T-helper 2 cell treated with Interferon-gamma antibody and Interleukin-4, amounts not matched to agents 5 μg/mL and 100 μg/mL, for 36 hours (primary cell): ENCODE data around the gene UBE3D.
"Not testable (repeated sequence)": the region's sequence is repeated elsewhere in the genome, so short reads cannot be mapped to it uniquely, and the experiment has no call there.

ENCODE experiments used
- DNase-seq: peaks from one replicate; pipeline ENCODE4 v3.0.0; 2021; ENCODE audit warnings: low spot score
- H3K27ac Mint-ChIP-seq: one replicate; pipeline ENCODE4 v1.8.0; 2021; ENCODE audit warnings: mild to moderate bottlenecking, mixed read lengths
- H3K27me3 Mint-ChIP-seq: one replicate; pipeline ENCODE4 v1.8.0; 2021; ENCODE audit warnings: low read depth, mixed read lengths
- H3K36me3 Mint-ChIP-seq: one replicate; pipeline ENCODE4 v1.8.0; 2021; ENCODE audit warnings: low read depth, mixed read lengths
- H3K4me1 Mint-ChIP-seq: one replicate; pipeline ENCODE4 v1.8.0; 2021; ENCODE audit warnings: low read depth, mixed read lengths
- H3K4me3 Mint-ChIP-seq: one replicate; pipeline ENCODE4 v1.8.0; 2022; ENCODE audit warnings: mild to moderate bottlenecking, moderate library complexity, mixed read lengths
- H3K9me3 Mint-ChIP-seq: one replicate; pipeline ENCODE4 v1.8.0; 2021; ENCODE audit warnings: mixed read lengths

The UBE3D gene

DNA sequence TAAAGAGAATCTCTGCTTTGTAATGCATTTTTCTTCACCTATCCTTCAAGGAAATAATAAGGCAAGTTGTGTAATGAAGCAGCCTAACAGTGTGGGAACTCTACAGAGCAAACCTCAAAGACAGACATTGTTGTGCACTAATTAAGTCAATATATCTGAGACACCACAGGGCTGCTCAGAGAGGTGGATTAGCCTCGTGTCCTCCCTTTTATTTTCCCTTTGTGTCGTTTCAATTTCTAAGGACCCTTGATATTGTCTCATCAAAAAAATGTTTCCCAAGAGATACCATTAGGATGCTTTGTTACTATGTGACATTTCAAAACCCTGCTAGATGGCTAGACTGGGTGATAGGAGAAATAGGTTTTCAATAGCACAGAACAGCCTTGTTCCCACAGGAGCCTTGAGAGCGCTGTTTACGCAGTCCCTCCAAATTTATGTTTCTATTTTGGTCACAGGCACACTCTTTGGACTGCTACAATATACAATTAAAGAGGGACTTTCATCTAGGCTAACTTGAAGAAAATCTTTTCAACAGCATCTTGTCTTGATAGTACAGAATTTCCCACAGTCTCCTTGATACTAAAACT lies 23.1 kb downstream of the UBE3D start:
- Mint-ChIP-seq H3K27ac (no peak overlapping the region), H3K4me3 (no peak overlapping the region), H3K9me3 (no peaks in the 10 kb centered on the region), H3K36me3 (no peaks in the 10 kb centered on the region), H3K27me3 (no peaks in the 10 kb centered on the region), H3K4me1 (no peaks in the 10 kb centered on the region)
- DNase-seq = no peak

DNA sequence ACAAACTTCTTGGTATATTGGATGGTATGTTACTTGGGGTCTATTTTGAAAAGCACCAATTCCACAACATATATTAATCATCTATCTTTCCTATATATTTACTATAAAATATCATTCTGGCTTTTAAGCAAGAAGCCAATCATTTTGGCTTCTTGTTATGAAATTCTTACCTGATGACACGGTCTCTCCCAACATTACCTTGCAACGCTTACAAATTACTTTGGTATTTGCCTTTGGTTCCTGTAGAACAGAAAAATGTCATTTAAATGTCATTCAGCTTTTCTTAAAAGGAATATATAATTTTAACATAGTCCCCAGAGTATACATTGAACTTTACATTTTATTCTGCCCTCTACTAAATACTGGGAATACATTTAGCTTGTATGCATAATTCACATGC lies 27.4 kb downstream of the UBE3D start:
- Mint-ChIP-seq H3K4me1 (no peaks in the 10 kb centered on the region), H3K27ac (no peak overlapping the region), H3K4me3 (no peak overlapping the region), H3K27me3 (no peaks in the 10 kb centered on the region), H3K36me3 (peaks cover 6% of the 10 kb centered on the region), H3K9me3 (peaks cover 9% of the 10 kb centered on the region)
- DNase-seq = no peak

DNA sequence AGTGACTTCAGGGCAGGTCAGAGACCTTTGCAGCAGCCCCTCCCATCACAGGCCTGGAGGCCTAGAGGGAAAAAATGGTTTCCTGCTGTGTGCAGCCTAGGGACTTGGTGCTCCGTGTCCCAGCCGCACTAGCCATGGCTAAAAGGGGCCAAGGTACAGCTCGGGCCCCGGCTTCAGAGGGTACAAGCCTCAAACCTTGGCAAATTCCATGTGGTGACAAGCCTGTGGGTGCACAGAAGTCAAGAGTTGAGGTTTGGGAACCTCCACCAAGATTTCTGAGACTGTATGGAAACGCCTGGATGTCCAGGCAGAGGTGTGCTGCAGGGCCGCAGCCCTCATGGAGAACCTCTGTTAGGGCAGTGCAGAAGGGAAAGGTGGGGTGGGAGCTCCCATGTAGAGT lies 34.0 kb downstream of the UBE3D start:
- H3K4me1 Mint-ChIP-seq = no peaks in the 10 kb centered on the region
- H3K9me3 Mint-ChIP-seq = peaks cover 30% of the 10 kb centered on the region
- H3K36me3 Mint-ChIP-seq = peaks cover 26% of the 10 kb centered on the region
- H3K4me3 Mint-ChIP-seq = no peak overlapping the region
- no peak for DNase-seq
- no peak overlapping the region for H3K27ac Mint-ChIP-seq
- no peaks in the 10 kb centered on the region for H3K27me3 Mint-ChIP-seq

DNA sequence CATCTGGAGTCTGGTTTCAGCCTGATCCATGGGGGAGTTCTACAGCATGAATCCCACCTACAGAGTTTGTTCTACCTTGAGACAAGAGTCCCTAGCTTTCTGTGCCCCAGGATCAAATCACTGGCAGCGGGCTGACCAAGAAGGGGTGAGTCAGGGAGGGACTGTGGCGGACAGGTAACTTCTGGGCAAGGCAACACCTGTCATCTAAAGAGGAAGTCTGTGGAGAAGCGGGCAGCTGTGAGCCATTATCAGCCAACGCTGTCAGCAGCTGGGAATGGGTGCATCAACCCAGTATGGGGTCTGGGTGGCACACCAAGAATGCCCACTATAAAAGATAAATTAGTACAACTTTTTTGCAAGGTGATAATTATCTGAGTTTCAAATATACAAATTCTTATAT lies 45.9 kb downstream of the UBE3D start:
- H3K4me3 Mint-ChIP-seq = no peak overlapping the region
- H3K27me3 Mint-ChIP-seq = no peaks in the 10 kb centered on the region
- peaks cover 24% of the 10 kb centered on the region for H3K36me3 Mint-ChIP-seq
- peaks cover 6% of the 10 kb centered on the region for H3K9me3 Mint-ChIP-seq
- peaks cover 3% of the 10 kb centered on the region for H3K4me1 Mint-ChIP-seq
- H3K27ac Mint-ChIP-seq = no peak overlapping the region
- DNase-seq = no peak

DNA sequence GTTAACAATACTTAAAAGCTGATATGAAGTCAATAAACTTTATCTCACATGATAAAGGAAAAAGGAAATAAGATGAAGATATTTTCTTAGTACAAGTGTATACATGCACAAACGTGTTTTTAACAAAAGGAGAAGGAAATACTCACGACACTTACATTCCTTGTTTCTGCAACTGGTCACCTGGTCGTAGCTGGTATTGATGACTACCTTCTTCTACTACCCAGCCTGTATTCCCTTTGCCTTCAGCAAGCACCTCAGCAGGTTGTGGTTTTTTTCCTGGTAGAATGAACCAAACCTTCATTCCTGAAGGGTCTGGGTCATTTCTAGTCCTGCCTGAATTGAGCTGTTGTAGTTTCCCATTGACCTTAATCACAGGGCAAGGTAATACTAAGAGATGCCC lies 54.5 kb downstream of the UBE3D start:
- H3K27me3 Mint-ChIP-seq, H3K27ac Mint-ChIP-seq, H3K9me3 Mint-ChIP-seq, DNase-seq, H3K4me3 Mint-ChIP-seq: not testable (repeated sequence)
- Mint-ChIP-seq H3K4me1 (peaks cover 12% of the 10 kb centered on the region), H3K36me3 (peaks cover 13% of the 10 kb centered on the region)

DNA sequence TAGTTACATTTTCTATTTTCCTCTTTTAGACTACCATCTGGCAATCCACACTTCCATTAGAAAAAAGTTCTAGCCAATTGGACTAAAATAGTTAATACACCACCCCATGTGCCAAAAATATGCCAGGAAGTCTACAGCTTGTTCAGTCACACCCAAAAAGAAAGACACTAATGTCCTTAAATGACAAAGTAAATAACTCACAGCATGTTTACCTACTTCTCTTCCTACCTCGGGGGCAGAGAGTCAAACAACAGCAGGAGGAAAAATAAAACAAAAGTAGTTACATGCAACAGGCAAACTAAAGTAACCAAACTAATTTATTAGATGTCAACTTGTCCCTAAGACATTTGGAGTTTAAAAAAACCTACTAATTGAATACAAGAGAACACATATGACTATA lies 57.0 kb downstream of the UBE3D start:
- no peak for DNase-seq
- Mint-ChIP-seq H3K4me1 (peaks cover 12% of the 10 kb centered on the region), H3K9me3 (no peaks in the 10 kb centered on the region), H3K27me3 (no peaks in the 10 kb centered on the region), H3K36me3 (peaks cover 8% of the 10 kb centered on the region), H3K4me3 (no peak overlapping the region), H3K27ac (no peak overlapping the region)

DNA sequence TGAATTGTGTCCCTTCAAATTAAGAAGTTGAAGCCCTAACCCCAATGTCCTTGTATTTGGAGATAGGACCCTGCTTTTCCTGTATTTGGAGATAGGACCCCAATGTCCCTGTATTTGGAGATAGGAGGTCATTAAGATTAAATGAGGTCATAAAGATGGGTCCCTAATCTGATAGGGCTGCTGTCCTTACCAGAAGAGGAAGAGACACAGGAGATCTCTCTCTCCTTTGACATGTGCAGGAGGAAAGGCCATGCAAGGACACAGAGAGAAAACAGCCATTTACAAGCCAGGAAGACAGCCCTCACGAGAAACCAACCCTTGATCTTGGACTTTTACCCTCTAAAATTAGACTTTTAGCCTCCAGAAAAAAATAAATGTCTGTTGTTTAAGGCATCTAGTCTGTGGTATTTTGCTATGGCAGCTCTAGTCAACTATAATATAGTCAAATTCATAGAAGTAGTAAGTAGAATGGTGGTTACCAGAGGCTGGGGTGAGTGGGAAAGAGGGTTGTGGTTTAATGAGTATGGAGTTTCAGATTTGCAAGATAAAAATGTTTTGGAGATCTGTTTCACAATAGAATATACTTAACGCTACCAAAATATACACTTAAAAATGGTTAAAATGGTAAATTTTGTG lies 59.3 kb downstream of the UBE3D start:
- no peaks in the 10 kb centered on the region for H3K27me3 Mint-ChIP-seq
- no peaks in the 10 kb centered on the region for H3K36me3 Mint-ChIP-seq
- no peak overlapping the region for H3K27ac Mint-ChIP-seq
- no peaks in the 10 kb centered on the region for H3K9me3 Mint-ChIP-seq
- no peak for DNase-seq
- H3K4me1 Mint-ChIP-seq = peaks cover 12% of the 10 kb centered on the region
- H3K4me3 Mint-ChIP-seq = no peak overlapping the region

DNA sequence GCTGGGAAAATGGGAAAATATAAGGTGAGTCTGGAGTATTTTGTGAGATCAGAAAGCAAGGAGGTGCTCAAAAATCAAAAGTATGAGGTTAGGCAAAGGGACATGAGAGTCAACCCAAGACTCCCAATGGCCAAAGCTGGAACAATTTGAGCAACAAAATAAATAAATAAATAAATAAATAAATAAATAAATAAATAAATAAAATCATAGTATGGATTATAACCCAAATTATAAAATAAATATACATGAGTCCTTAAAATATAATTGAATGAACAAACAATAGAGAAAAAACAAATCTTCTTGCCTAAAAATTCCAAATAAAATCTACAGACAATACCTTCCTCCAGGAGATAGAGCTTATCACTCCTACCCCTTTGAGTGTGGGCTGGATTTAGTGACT lies 69.5 kb downstream of the UBE3D start:
- Mint-ChIP-seq H3K4me1 (no peaks in the 10 kb centered on the region), H3K36me3 (no peaks in the 10 kb centered on the region), H3K9me3 (no peaks in the 10 kb centered on the region), H3K27ac (no peak overlapping the region), H3K4me3 (no peak overlapping the region), H3K27me3 (no peaks in the 10 kb centered on the region)
- DNase-seq = no peak

DNA sequence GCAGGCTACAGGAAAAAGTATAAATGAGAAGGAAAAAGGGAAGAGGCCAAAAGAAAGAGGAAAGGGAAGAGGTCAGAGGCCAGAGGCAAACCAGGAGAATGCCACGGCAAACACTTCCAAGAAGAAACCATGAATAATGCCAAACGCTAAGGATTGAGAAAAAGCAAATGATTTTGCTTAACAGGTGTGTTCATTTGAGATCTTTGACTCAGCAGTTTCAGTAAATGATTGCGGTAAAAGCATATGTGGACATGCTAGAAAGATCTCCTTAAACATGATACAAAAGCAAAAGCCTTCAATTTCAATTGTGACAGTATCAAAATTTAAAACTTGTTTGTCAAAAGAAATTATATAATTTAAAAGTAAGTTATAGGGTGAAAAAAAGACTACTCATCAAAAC lies 70.6 kb downstream of the UBE3D start:
- Mint-ChIP-seq H3K9me3 (no peaks in the 10 kb centered on the region), H3K4me1 (no peaks in the 10 kb centered on the region), H3K27me3 (no peaks in the 10 kb centered on the region), H3K36me3 (no peaks in the 10 kb centered on the region), H3K27ac (no peak overlapping the region), H3K4me3 (no peak overlapping the region)
- DNase-seq = no peak

DNA sequence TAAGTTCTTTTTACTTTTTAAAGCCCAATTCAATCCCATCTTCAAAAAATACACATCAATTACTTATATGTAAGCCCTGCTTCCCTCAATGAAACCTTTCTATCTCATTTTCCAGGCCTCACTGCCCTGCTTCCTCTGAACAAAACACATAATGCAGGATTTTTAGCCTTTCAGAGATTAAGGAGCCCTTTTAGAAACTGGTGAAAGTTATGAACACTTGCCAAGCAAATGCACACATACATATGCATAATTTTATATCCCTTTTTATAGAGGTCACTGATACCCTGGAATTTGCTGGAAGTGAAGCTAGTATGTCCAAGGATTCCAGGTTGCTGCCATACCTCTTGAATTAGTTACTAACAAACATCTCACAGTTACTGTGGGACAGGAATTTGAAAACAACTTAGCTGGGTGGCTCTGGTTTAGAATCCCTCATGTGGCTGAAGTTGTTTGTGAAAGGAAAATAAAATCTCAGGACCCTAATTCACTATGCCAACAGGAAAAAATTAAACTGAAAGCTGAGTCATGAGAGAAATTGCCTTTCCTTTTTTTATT lies 75.8 kb downstream of the UBE3D start:
- no peak overlapping the region for H3K4me3 Mint-ChIP-seq
- no peaks in the 10 kb centered on the region for H3K4me1 Mint-ChIP-seq
- no peak for DNase-seq
- no peaks in the 10 kb centered on the region for H3K9me3 Mint-ChIP-seq
- no peaks in the 10 kb centered on the region for H3K36me3 Mint-ChIP-seq
- no peaks in the 10 kb centered on the region for H3K27me3 Mint-ChIP-seq
- no peak overlapping the region for H3K27ac Mint-ChIP-seq

DNA sequence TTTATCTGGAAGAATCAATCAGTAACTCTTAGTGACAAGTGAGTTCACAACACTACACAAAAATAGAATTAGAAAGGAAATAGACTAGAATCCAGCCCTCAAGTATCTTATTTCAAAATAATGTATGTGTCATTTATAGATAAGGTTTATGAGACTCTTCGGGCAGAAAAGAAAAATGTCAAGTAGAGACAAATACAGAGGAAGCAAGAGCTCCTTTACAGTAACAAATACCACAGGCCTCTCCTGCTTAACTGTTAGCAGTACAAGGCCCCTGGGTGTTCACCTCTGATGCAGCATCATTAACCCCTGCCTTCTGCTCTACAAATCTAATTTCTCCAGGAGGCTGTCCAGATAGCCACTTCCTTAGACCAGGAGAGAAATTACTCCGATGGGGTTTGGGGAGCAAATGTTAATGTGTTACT lies 76.7 kb downstream of the UBE3D start:
- Mint-ChIP-seq H3K9me3 (no peaks in the 10 kb centered on the region), H3K36me3 (no peaks in the 10 kb centered on the region), H3K4me3 (no peak overlapping the region), H3K27me3 (no peaks in the 10 kb centered on the region), H3K4me1 (no peaks in the 10 kb centered on the region), H3K27ac (no peak overlapping the region)
- DNase-seq = no peak

DNA sequence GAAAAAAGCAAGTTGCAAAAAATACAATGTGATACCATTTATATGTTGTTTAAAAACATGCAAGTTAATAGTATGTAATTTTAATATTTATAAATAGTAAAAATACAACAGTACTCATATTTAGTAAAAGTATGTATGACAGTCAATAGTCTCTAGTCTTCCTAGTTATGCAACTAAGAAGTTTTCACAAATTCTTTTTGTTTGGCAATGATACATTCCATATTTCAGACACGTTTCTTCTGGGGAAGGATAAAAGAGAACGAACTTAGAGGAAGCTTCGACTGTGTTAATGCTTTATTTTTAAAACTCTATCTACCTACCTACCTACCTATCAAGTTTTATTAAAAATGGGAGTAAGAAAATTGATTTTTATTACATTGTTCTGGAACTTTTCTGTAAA lies 77.7 kb downstream of the UBE3D start:
- Mint-ChIP-seq H3K4me3 (no peak overlapping the region), H3K9me3 (no peaks in the 10 kb centered on the region), H3K4me1 (no peaks in the 10 kb centered on the region), H3K27me3 (no peaks in the 10 kb centered on the region), H3K27ac (no peak overlapping the region), H3K36me3 (no peaks in the 10 kb centered on the region)
- DNase-seq = no peak

DNA sequence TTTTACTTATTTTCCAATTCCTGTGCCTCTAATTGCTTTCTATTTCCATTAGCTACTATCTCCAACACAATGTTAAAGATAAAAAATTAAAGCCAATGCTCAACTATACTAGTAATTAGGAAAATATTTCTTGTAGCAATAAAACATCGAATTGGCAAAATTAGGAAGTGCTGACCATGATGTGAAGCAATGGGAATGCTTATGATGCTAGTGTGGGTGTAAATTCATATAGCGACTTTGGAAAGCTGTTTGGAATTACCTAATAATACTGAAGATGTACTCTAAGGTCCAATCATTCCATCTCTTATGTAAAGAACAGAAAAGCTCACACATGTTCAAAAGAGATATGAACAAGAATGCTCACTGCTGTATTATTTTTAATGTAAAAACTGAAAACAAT lies 78.2 kb downstream of the UBE3D start:
- Mint-ChIP-seq H3K9me3 (no peaks in the 10 kb centered on the region), H3K27me3 (no peaks in the 10 kb centered on the region), H3K27ac (no peak overlapping the region), H3K4me1 (no peaks in the 10 kb centered on the region), H3K4me3 (no peak overlapping the region), H3K36me3 (no peaks in the 10 kb centered on the region)
- DNase-seq = no peak

DNA sequence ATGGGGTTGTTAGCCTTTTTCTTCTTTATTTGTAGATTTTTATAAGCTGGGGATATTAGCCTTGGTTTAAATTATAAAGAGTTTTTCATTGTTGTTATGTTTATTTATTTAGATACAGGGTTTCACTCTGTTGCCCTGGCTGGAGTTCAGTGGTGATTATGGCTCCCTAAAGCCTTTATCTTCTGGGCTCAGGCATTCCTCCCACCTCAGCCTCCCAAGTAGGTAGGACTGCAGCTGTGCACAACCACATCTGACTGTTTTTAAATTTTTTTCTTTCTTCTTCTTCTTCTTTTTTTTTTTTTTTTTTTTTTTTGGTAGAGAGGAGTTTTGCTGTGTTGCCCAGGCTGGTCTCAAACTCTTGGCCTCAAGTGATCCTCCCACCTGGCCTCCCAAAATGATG lies 80.9 kb downstream of the UBE3D start:
- Mint-ChIP-seq H3K27ac (no peak overlapping the region), H3K4me1 (no peaks in the 10 kb centered on the region), H3K9me3 (no peaks in the 10 kb centered on the region), H3K36me3 (no peaks in the 10 kb centered on the region), H3K4me3 (no peak overlapping the region), H3K27me3 (no peaks in the 10 kb centered on the region)
- no peak for DNase-seq

DNA sequence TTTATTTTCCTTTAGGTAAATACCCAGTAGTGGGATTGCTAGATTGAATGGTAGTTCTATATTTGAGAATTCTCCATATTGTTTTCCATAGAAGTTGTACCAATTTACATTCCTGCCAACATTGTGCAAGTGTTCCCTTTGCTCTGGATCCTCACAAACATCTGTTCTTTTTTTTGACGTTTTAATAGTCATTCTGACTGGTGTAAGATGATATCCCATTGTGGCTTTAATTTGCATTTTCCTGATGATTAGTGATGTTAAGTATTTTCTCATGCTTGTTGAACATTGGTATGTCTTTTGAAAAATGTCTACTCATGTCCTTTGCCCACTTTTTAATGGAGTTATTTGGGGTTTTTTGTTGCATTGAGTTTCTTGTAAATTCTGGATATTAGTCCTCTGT lies 85.6 kb downstream of the UBE3D start:
- Mint-ChIP-seq H3K4me1 (no peaks in the 10 kb centered on the region), H3K4me3 (no peak overlapping the region), H3K36me3 (no peaks in the 10 kb centered on the region), H3K27ac (no peak overlapping the region), H3K27me3 (no peaks in the 10 kb centered on the region), H3K9me3 (no peaks in the 10 kb centered on the region)
- no peak for DNase-seq
